SK-N-SH (cell line): ENCODE results near the gene RPS16. TPM values are rescaled to one million over a fixed set of nuclear protein-coding genes. Genes with fewer than 3 reads are reported as not detected.

ENCODE experiments used
- CTCF ChIA-PET: fragments of 300-600, 350-600 bp; formaldehyde crosslinking; extraction: SDS; loops from one replicate; lab custom pipeline; 2021; lab: Yijun Ruan, JAX
- POLR2A ChIA-PET: fragments of 350-600 bp; sonication (Branson Sonifier 250); formaldehyde crosslinking; extraction: SDS; loops from one replicate; lab custom pipeline; 2020; ENCODE audit warnings: antibody characterized with exemption, inconsistent platforms; lab: Yijun Ruan, JAX
- DNase-seq: peaks from one replicate; pipeline ENCODE4 v3.0.0; 2012
- H2AFZ ChIP-seq: fragments of 200-600 bp; sonication (generic); 2 replicates; pipeline ENCODE4 v1.8.1; 2016; ENCODE audit warnings: antibody characterized with exemption, mild to moderate bottlenecking, low read depth
- H3F3A ChIP-seq: fragments of 200-600 bp; sonication (generic); replicated peaks from 2 replicates; pipeline ENCODE3; 2016; ENCODE audit warnings: antibody characterized with exemption, mild to moderate bottlenecking; ENCODE audit not compliant: insufficient read depth
- H3K27ac ChIP-seq, 2 experiments: fragments of 200-500 bp in 1 of 2; fragments of 200-600 bp in 1 of 2; sonication (Bioruptor generic) in 1 of 2; sonication (generic), shearing (Covaris generic) in 1 of 2; 2 replicates each; pipeline versions ENCODE4 v1.5.1 to v1.6.1; 2014 to 2016; ENCODE audit warnings: low read depth in 2 of 2, inconsistent platforms in 1 of 2, low read length in 1 of 2, mild to moderate bottlenecking in 1 of 2, mixed read lengths in 1 of 2
- H3K27me3 ChIP-seq: fragments of 200-600 bp; sonication (generic), shearing (Covaris generic); 2 replicates; pipeline ENCODE4 v1.6.1; 2016; ENCODE audit warnings: mixed run types; ENCODE audit not compliant: insufficient read depth
- H3K36me3 ChIP-seq, 2 experiments: fragments of 200-500 bp in 1 of 2; fragments of 200-600 bp in 1 of 2; sonication (Bioruptor generic) in 1 of 2; sonication (generic) in 1 of 2; replicated peaks in 1 of 2; 2 replicates each; pipeline versions ENCODE3 to v1.5.1; 2014 to 2016; ENCODE audit warnings: low read length in 1 of 2, mild to moderate bottlenecking in 1 of 2; ENCODE audit not compliant: insufficient read depth in 2 of 2, control insufficient read depth in 1 of 2
- H3K4me1 ChIP-seq, 2 experiments: fragments of 200-500 bp in 1 of 2; fragments of 200-600 bp in 1 of 2; sonication (Bioruptor generic) in 1 of 2; sonication (generic), shearing (Covaris generic) in 1 of 2; 2 replicates each; pipeline versions ENCODE4 v1.5.1 to v1.6.1; 2014 to 2016; ENCODE audit warnings: low read depth in 1 of 2, low read length in 1 of 2, mixed run types in 1 of 2; ENCODE audit not compliant: insufficient read depth in 2 of 2, control insufficient read depth in 1 of 2
- H3K4me2 ChIP-seq: fragments of 200-600 bp; sonication (generic), shearing (Covaris generic); 2 replicates; pipeline ENCODE4 v1.6.1; 2017; ENCODE audit warnings: mixed run types
- H3K4me3 ChIP-seq, 2 experiments: fragments of 200-500 bp in 1 of 2; fragments of 200-600 bp in 1 of 2; sonication (Bioruptor generic) in 1 of 2; sonication (generic), shearing (Covaris generic) in 1 of 2; 2 replicates each; pipeline versions ENCODE4 v1.5.1 to v1.8.1; 2014 to 2016; ENCODE audit warnings: low read depth in 2 of 2, inconsistent platforms in 1 of 2, low read length in 1 of 2, mild to moderate bottlenecking in 1 of 2, mixed read lengths in 1 of 2, moderate library complexity in 1 of 2
- H3K79me2 ChIP-seq: fragments of 200-600 bp; sonication (generic); 2 replicates; pipeline ENCODE4 v1.8.1; 2017; ENCODE audit warnings: mild to moderate bottlenecking; ENCODE audit not compliant: insufficient read depth
- H3K9ac ChIP-seq: fragments of 200-600 bp; sonication (generic); 2 replicates; pipeline ENCODE4 v1.6.1; 2017; ENCODE audit warnings: mixed run types
- H3K9me2 ChIP-seq: fragments of 200-600 bp; sonication (generic); 2 replicates; pipeline ENCODE4 v1.6.1; 2017; ENCODE audit warnings: mixed run types
- H3K9me3 ChIP-seq: fragments of 200-600 bp; sonication (generic); 2 replicates; pipeline ENCODE4 v1.6.1; 2017; ENCODE audit warnings: mixed run types, mild to moderate bottlenecking, moderate library complexity
- H4K20me1 ChIP-seq: fragments of 200-600 bp; sonication (generic); 2 replicates; pipeline ENCODE4 v1.6.1; 2017; ENCODE audit warnings: mild to moderate bottlenecking, mixed run types; ENCODE audit not compliant: insufficient read depth
- EZH2phosphoT487 ChIP-seq: fragments of 200-600 bp; sonication (generic); IDR thresholded peaks from 2 replicates; pipeline ENCODE4 v1.6.1; 2017; ENCODE audit warnings: low read depth, mixed run types, mild to moderate bottlenecking, antibody characterized with exemption, moderate library complexity, borderline replicate concordance
- FOXJ3 ChIP-seq: sonication (generic); formaldehyde crosslinking; IDR thresholded peaks from 2 replicates; pipeline ENCODE4 v1.5.1; 2020; ENCODE audit warnings: mild to moderate bottlenecking, missing genetic modification reagents
- GABPA ChIP-seq: IDR thresholded peaks from 2 replicates; pipeline ENCODE4 v1.4.0; 2012; ENCODE audit warnings: low read depth, mild to moderate bottlenecking
- IRF3 ChIP-seq: fragments of 150-350 bp; IDR thresholded peaks from 2 replicates; pipeline ENCODE4 v1.6.1; 2016; ENCODE audit warnings: mild to moderate bottlenecking, low read depth, low read length
- JUND ChIP-seq: IDR thresholded peaks from 2 replicates; pipeline ENCODE4 v1.4.0; 2012
- PBX3 ChIP-seq: IDR thresholded peaks from 2 replicates; pipeline ENCODE4; 2012
- REST ChIP-seq: IDR thresholded peaks from 2 replicates; pipeline ENCODE4 v1.6.1; 2012; ENCODE audit warnings: mild to moderate bottlenecking, low read depth, low read length, moderate library complexity
- TEAD4 ChIP-seq: IDR thresholded peaks from 2 replicates; pipeline ENCODE4 v1.4.0; 2012; ENCODE audit warnings: mild to moderate bottlenecking, borderline replicate concordance; ENCODE audit not compliant: insufficient read depth
- USF1 ChIP-seq: IDR thresholded peaks from 2 replicates; pipeline ENCODE4 v1.4.0; 2012; ENCODE audit warnings: low read depth, borderline replicate concordance
- USF2 ChIP-seq: fragments of 150-350 bp; IDR thresholded peaks from 2 replicates; pipeline ENCODE4 v1.6.1; 2017; ENCODE audit warnings: antibody characterized with exemption, low read length, low read depth, borderline replicate concordance
- WGBS: methylation state at CpG from one replicate; pipeline ENCODE4 v1.1.6; 2017; ENCODE audit warnings: low lambda C conversion rate; 5-methylcytosine and 5-hydroxymethylcytosine counted together
- polyA plus RNA-seq, 3 experiments: library from polyadenylated mRNA; depleted of rRNA; stranded (reverse); fragments of >200 nt; gene quantifications; 2 replicates each; pipeline ENCODE4 v1.2.3, GENCODE V29; 2012

The RPS16 gene
- polyA plus RNA-seq, 1 of the 3 experiments (the other 2 are of a cell fraction): 7,541 TPM

- no peak for TF ChIP-seq EZH2phosphoT487
Observed at GRCh38 chr19:39449116-39449797, 13.5 kb upstream of the RPS16 start (continued).

- 89% methylated on average over 3 of the region's 3 CpGs for WGBS
- no peak overlapping the region for H3K4me3 ChIP-seq
- CTCF ChIA-PET: interaction anchor here (0.7 kb wide), 2 partner anchors 85 to 91 kb away, joined by 3 read pairs; partner anchors contain the start of gene EID2
Observed at GRCh38 chr19:39448271-39448670, 12.5 kb upstream of the RPS16 start.

More at GRCh38 chr19:39448271-39448670, 12.5 kb upstream of the RPS16 start:
- no peak for DNase-seq
- peaks cover 4 to 12% of the 10 kb centered on the region in 2 experiments; a peak in 3 of 4 replicates for H3K4me1 ChIP-seq
- POLR2A ChIA-PET: no interaction called here
- no peaks in the 10 kb centered on the region for H3K27me3 ChIP-seq
- peaks cover 98% of the 10 kb centered on the region for H3K79me2 ChIP-seq
- peaks cover 0 to 26% of the 10 kb centered on the region in 2 experiments for H3K36me3 ChIP-seq
- peak overlapping the region; percentile 97 for H3K4me2 ChIP-seq
- peaks cover 43% of the 10 kb centered on the region for H4K20me1 ChIP-seq
- H2AFZ ChIP-seq: no peak overlapping the region
- no peaks in the 10 kb centered on the region for H3K9me3 ChIP-seq
- no peak for TF ChIP-seq PBX3
- TF ChIP-seq USF2: no peak
- no peak for TF ChIP-seq FOXJ3 (CRISPR knock-in tag)
- TF ChIP-seq IRF3: no peak
- TF ChIP-seq REST: no peak
- TF ChIP-seq TEAD4: no peak
- TF ChIP-seq GABPA: no peak
- no peak for TF ChIP-seq JUND
- TF ChIP-seq USF1: no peak
- H3K9me2 ChIP-seq: no peaks in the 10 kb centered on the region
- peaks cover 23% of the 10 kb centered on the region for H3F3A ChIP-seq
- 0 out of 2 replicates have a peak overlapping the region, but pooled peaks have one; percentile 14 for H3K9ac ChIP-seq
- H3K27ac ChIP-seq: no peak overlapping the region
